HG03558 (cell line): ENCODE data around the gene RHBDF2.
"Not testable (repeated sequence)": the region's sequence is repeated elsewhere in the genome, so short reads cannot be mapped to it uniquely, and the experiment has no call there.

Experiments used
- ATAC-seq: cut with Tn5 transposase; IDR thresholded peaks from one replicate; pipeline ENCODE4 v1.9.1; 2021; ENCODE audit warnings: moderate number of reproducible peaks; ENCODE audit not compliant: unreplicated experiment; ENCODE audit errors: extremely low read depth

RHBDF2 gene

DNA sequence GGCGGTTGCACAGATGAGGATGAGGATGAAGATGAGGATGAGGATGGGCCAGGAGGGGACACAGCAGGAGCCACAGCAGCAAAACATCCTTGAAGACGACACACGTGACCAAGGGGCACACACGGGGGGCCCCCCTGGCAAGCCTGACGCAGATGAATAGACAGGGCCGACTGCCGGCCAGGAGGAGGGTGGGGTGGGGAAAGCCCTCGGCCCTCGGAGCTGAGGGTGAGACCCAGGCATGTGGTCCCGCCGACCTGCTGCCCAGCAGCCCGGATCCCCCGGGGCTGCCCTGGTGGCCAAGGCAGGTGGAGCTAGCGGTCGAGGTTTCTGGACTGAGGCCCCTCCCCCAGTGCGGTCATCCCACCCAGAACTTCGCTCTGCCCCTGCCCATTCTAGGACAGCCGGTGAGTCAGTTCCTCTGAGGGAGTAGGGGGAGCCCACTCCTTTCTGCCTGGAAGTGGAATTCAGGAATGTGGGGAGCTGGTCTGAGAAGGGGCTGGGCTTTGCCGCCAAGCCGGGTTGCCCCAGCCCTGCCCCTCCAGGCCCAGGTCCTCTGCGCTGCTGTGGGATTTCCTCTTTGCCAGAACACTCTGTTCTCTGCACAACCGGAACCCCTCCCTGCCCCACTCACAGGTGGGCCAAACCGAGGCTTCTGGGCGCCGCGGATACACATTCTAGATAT, 26.3 kb upstream of the RHBDF2 start:
- ATAC-seq = no peak

- not testable (repeated sequence) for ATAC-seq
These were observed 25.8 kb upstream of the RHBDF2 start for GRCh38 chr17:76527016-76527415.

DNA sequence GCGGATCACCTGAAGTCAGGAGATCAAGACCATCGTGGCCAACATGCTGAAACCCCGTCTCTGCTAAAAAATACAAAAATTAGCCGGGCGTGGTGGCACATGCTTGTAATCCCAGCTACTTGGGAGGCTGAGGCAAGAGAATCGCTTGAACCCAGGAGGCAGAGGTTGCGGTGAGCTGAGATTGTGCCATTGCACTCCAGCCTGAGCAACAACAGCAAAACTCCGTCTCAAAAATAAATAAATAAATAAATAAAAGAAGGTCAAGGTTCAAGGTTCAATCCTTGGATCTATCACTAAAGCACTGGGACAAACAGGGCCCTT, 24.2 kb upstream of the RHBDF2 start:
- ATAC-seq = not testable (repeated sequence)

- ATAC-seq = no peak
These were observed 23.6 kb upstream of the RHBDF2 start for GRCh38 chr17:76524598-76525512.

DNA sequence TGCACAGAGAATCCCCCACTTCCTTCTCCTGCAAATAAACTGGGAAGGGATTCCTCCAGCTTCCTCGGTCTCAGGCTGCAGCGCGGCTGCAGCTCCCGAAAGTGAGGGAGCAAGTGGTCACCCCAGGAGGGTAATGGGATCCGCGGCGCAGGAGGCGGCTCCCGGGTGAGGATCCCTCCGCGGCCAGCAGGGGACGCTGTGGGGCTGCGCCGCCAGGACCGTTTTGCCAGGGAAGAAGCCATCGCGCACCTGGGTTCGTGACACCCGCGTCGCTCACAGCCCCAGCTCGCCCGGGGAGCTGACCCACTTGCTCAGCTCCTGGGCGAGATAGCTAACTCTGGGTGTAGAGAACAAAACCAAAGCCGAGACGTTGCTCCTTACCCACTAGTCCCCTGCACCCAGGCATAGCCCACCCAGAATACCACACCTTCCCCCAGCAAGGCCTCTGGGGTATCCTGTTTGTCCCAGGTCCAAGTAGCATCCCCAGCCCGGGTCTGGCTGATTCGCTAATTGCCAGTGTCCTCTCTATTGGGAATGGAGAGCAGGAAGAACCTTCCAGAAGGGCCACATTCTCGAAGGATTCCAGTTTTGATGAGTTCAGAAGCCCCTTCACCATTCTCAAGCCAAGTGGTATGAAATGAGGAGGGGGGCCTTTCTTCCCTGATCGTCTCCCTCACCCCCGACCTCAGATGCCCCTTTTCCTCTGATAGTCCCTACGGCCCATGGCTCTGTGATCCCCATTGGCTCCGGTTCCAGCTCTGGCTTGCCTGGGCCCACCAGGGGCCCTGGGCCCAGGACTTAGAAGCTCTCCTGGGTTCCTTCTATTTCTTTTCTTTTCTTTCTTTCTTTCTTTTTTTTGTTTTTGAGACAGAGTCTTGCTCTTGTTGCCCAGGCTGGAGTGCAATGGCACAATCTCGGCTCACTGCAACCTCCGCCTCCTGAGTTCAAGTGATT, 22.1 kb upstream of the RHBDF2 start:
- ATAC-seq = no peak

DNA sequence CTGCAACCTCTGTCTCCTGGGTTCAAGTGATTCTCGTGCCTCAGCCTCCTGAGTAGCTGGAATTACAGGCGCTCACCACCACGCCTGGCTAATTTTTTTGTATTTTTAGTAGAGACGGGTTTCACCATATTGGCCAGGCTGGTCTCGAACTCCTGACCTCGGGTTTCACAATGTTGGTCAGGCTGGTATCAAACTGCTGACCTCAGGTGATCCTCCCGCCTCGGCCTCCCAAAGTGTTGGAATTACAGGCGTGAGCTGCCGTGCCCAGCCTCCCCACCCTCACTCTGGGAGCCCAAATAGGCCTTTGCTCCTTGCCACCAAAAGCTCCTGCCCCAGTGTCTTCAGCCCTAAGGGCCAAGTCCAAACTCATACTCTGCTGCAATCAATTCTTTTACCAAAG, 20.5 kb upstream of the RHBDF2 start:
- ATAC-seq = not testable (repeated sequence)

GRCh38 chr17:76521262-76521661, 20.0 kb upstream of the RHBDF2 start:
- no peak for ATAC-seq

DNA sequence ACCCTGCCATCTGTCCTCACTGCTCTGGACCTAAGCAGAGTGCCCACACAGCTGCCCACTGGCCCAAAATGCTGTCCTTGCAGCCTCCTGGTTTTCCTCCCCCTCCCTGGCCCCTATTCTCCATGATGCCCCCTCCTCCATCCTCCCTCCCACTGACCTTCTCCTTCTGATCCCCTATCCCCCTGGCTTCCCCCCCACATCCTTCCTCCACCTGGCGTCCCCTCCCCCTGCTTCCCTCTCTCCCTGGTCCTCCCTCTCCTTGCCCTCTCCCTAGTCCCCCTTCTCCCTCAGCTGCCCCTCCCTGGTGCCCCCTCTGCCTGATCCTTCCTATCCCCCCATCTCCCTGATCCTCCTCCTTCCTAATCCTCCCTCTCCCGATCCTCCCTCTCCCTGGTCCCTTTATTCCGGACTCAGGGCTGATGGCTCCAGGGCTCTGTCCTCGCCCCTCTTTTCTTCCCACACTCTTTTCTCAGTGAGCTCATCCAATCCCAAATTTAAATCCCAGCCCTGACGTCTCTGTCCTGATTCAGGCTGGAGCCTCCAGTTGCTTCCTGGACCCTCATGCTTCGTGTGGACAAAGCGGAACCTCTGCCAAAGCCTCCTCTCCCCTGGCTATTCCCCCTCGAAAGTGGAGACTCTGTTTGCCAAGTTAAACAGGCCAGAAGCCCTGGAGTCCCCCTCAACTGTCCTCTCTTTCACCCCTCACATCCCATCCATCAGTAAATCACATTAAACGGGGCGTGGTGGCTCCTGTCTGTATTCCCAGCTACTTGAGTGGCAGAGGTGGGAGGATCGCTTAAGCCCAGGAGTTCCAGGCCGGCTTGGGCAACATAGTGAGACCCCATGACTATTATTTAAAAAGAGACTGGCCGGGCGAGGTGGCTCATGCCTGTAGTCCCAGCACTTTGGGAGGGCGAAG, 18.1 kb upstream of the RHBDF2 start:
- ATAC-seq = no peak

- ATAC-seq = no peak
These were observed 16.4 kb upstream of the RHBDF2 start for GRCh38 chr17:76517638-76518038.

DNA sequence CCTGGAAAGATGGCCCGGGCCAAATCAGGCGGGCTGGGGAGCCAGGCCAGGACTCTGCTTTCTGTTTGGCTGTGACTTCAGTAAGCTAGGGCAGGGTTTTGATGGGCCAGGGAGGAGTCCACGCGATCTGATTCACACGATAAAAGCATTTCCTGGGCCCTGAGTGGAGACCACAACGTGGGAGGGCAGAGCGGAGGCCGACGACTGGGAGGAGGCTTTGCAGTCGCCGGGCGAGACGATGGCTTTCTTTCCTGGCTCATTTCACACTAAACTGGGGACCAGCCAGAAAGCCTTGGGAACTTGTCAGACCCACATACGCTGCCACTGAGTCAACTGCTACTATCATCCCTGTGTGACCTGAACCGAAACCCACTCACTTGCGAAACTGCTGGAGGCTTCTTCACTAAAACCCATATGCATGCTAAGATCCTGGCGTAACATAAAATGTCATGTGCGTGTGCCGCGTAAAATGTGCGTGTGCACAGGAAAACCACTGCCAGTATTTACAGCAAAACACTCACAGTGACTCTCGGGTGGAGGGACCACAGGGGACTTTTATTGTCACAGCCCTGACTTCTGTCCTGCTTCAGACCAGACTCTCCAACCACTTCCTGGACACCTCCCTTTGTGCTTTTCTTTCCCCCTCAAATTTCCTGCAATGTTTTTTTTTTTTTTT, 14.2 kb upstream of the RHBDF2 start:
- ATAC-seq = no peak

- not testable (repeated sequence) for ATAC-seq
These were observed 13.1 kb upstream of the RHBDF2 start for GRCh38 chr17:76514355-76514754.

GRCh38 chr17:76513306-76513692, 12.1 kb upstream of the RHBDF2 start:
- ATAC-seq = no peak

GRCh38 chr17:76512366-76513305, 11.4 kb upstream of the RHBDF2 start:
- ATAC-seq = no peak

DNA sequence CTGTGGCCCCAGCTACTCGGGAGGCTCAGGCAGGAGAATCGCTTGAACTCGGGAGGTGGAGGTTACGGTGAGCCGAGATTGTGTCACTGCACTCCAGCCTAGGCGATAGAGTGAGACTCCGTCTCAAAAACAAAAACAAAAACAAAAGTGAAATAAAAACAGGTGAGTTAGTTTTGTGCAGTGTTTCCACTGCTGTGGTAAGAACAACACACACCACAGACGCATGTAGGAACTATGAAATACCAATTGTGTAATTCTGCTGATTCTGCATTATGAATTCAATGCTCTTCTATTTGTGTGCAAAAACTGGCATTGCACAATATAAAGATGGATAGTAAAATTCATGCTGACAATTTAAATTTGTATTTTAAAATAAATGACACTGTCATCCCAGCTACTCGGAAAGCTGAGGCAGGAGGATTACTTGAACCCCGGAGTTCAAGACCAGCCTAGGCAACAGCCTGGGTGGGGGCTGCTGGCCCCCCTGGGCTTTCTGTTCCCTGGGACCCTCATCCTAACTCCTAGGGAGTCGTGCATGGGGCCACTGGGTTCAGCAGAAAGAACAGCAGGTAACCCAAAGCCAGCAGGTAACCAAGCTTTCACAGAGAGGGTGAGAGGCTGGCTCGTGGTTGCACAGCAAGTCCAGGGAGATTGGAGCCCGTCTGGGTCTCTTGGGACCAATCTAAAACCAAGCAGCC, 10.6 kb upstream of the RHBDF2 start:
- no peak for ATAC-seq

DNA sequence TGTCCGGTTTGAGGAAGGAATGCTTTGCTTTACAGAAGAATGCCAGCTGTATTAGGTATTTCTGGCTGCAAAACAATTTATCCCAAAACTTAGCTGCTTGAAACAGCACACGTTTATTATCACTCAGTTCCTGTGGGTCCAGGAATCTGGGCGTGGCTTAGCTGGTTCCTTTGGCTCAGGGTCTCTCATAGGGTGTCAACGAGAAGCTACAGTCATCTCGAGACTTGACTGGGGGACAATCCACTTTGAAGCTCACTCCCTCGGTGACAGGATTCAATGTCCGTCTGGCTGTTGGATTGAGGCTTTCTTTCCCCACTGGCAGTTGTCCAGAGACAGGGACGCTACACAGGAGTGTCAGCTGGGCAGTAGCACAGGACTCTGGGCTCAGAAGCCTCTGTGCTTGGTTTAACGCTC, 9.6 kb upstream of the RHBDF2 start:
- no peak for ATAC-seq

- not testable (repeated sequence) for ATAC-seq
These were observed 7.3 kb upstream of the RHBDF2 start for GRCh38 chr17:76508472-76509063.
